Heart left ventricle (tissue), 13 donors: Measurements from ENCODE around the gene ADAMTS18.

Source experiments
- POLR2A ChIP-seq, 2 donors: fragments of 450-650 bp; IDR thresholded peaks; one replicate each; pipeline ENCODE4 v1.6.1; 2017; ENCODE audit warnings: antibody characterized with exemption in 2 of 2, mild to moderate bottlenecking in 2 of 2, moderate library complexity in 2 of 2
- TF ChIP-seq, protein P1 (sequence below), 12 donors: fragments of 200-600 bp; sonication (generic) in 4 of 12; IDR thresholded peaks; one replicate each; pipeline versions ENCODE4 v1.5.0 to v1.8.0; 2018 to 2022; ENCODE audit warnings: antibody characterized with exemption in 12 of 12, mild to moderate bottlenecking in 5 of 12
- donor health status: ischemic (EF 13 %, LVEDD 7.1; RV severe dilation, severe dysfunction).
- donor health status: DM: no; HTN: yes; CAD: no.
- donor health status: DM: no; HTN: no; CAD: no.
- donor health status: ischemic (EF 25% LVEDD 6.9; RV normal size, moderate dysfunction).
- donor health status: ischemic (EF 25% LVEDD 5.7; RV mildly dilated, moderate dysfunction).
- donor health status: ischemic (EF 35%, LVEDD 5.7; RV mildly dilated, moderate dysfunction).
- donor health status: nonischemic (EF 11% LVEDD 7.7; RV severe dilation, severe dysfunction).
- donor health status: DM: yes; HTN: yes; CAD: no.
- donor health status: PGD.
- donor health status: ischemic (EF 29% LVEDD 5.4; RV normal size, mild dysfunction).
- donor health status: nonischemic (EF 23%, LVEDD 6.1; RV moderate dilation, normal function).

DNA sequence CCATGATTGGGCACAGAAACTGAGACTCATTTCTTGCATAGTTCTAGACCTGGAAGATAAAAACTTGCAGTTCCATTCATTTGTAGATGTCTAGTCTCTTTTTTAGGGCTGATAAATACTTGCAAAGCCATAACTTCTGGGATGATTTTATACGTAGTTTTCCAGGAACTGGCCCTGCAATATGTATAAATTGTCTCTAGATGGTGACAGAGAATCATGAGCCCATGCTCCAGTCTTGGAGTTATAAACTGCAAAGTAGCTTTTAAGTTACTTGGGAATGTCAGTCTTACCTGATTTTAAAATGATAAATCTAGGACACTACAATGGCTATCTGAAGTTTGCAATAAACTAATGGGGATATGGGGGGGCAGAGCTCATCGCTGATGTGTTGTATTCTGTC is 3.0 kb upstream of the ADAMTS18 start:
- TF ChIP-seq, protein P1, sequence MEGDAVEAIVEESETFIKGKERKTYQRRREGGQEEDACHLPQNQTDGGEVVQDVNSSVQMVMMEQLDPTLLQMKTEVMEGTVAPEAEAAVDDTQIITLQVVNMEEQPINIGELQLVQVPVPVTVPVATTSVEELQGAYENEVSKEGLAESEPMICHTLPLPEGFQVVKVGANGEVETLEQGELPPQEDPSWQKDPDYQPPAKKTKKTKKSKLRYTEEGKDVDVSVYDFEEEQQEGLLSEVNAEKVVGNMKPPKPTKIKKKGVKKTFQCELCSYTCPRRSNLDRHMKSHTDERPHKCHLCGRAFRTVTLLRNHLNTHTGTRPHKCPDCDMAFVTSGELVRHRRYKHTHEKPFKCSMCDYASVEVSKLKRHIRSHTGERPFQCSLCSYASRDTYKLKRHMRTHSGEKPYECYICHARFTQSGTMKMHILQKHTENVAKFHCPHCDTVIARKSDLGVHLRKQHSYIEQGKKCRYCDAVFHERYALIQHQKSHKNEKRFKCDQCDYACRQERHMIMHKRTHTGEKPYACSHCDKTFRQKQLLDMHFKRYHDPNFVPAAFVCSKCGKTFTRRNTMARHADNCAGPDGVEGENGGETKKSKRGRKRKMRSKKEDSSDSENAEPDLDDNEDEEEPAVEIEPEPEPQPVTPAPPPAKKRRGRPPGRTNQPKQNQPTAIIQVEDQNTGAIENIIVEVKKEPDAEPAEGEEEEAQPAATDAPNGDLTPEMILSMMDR (IDR thresholded peaks at IDR 0.05): peak in 7 of 12 donors; percentile 14 to 34 (median 19)
- TF ChIP-seq POLR2A (IDR thresholded peaks at IDR 0.05): no peak
